Endometrium (tissue), 2 donors: ENCODE results near the gene FOXA3.

ENCODE experiments used
- FAIRE-seq: peaks from 2 replicates; lab custom pipeline; 2012; peaks lifted over from hg19 to GRCh38; lab: Jason Lieb, UNC
- donor health status: control.
- donor health status: control.

FOXA3 gene

GRCh38 chr19:45922281-45922680 lies 58.2 kb downstream of the FOXA3 start:
- FAIRE-seq, result no peak
